Measurements from ENCODE around the gene CKMT2. TPM values are rescaled to one million over a fixed set of nuclear protein-coding genes. Genes with fewer than 3 reads are reported as not detected.

The CKMT2 gene
- total RNA-seq: not detected in 2 replicates

DNA sequence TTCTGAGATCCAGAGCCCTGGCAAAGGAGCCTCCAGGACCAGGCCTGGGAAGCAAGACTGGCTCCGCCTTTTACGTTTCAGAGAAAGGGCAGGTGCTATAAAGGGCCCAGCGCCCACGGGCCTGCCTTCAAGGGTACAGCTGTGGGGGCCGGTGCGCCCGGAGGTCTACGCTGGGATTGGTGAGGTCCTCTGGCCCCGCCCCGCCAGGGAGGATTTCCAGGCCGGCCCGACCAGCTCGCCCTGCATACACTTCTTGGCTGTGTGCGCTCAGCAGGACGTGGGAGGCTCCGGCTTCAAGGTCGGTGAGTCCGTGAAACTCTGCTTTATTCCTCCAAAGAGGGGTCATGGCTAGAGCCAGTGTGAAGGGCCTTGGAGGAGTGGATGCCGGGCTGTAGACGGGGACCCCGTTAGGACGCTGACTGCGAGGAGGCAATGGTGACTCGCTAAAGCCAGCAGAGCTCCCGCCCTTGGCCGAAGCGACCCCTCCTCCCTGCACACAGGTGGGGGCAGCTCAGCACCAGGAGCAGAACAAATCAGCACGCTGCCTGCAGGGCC is at the start of gene CKMT2:
TSS of gene CKMT2 (plus strand) at position 243 of the 555 bp plus-strand sequence. CDS start 17,811 bp downstream, outside the sequence.

DNA sequence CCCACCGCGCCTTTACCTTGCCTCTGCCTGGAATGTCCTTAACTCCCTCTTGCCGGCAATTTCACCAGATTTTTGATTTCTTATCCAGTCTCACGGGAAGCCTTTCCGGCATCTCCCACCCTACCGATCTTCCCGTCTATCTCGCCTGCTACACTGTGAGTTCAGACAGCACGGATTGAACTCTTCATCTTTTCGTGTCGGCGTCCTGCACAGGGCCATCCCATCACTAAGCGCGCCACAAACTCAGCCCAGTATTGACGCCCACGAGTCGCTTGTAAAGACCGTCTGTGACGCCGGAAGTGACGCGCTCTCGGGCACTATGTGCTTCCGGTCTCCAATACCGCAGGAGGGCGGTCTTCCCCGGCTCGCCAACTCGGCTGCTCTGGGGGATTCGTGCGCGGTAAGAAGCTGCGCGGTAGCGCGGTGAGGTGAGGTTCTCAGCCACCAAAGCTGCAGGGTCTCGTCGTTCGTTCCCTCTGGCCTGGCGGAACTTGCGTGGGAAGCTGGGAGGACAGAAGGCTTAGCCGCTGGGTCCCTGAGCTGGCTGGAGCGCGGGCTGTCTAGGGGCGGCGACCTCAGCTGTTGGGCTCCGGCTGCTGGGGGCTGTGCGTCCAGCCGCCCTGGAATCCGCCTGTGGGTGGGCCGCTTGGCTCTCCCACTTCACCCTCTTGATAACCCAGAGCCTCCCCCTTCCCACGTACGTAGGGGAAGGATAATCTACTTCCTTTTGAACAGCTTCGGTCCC is 68.3 kb downstream of the CKMT2 start, which contains the start of gene ZCCHC9:
TSS of gene ZCCHC9 (plus strand) at position 317 of the 745 bp plus-strand sequence. CDS start 3,171 bp downstream, outside the sequence.

Other genes starting within 250 kb of the CKMT2 start
- 9.4 and 12.1 TPM in 2 replicates for gene ZCCHC9, start 68.3 kb downstream of the CKMT2 start, total RNA-seq
- not detected in 2 replicates for gene ACOT12, start 160.8 kb downstream of the CKMT2 start, total RNA-seq